PC-3 (cell line): ENCODE measurements around the gene IFNGR1.
"Not testable (repeated sequence)": the region's sequence is repeated elsewhere in the genome, so short reads cannot be mapped to it uniquely, and the experiment has no call there.

Source experiments
- CTCF ChIP-seq: fragments of 300-600 bp; sonication (generic); conservative IDR thresholded peaks from 2 replicates; pipeline ENCODE4 v1.5.1; 2017; ENCODE audit warnings: antibody characterized with exemption, low read depth, mild to moderate bottlenecking, low read length
- EZH2 ChIP-seq: fragments of 300-600 bp; sonication (generic); IDR thresholded peaks from one replicate; pipeline ENCODE4 v1.6.1; 2017; ENCODE audit warnings: antibody characterized with exemption, mild to moderate bottlenecking, low read length; ENCODE audit not compliant: unreplicated experiment
- EZH2phosphoT487 ChIP-seq: fragments of 300-600 bp; sonication (generic); IDR thresholded peaks from 2 replicates; pipeline ENCODE4 v1.6.1; 2018; ENCODE audit warnings: mild to moderate bottlenecking, antibody characterized with exemption, low read length, borderline replicate concordance

GRCh38 chr6:137207457-137207856 lies 11.7 kb downstream of the IFNGR1 start:
- not testable (repeated sequence) for TF ChIP-seq CTCF, EZH2, EZH2phosphoT487
